ENCODE results near the gene RAD23A.
A peak's percentile ranks its signal among the peaks of the same experiment; 100 is the strongest.

RAD23A gene

GRCh38 chr19:12997179-12997966, 51.7 kb downstream of the RAD23A start:
- TF ChIP-seq CTCF (IDR thresholded peaks at IDR 0.05; ENCODE audit: control insufficient read depth, insufficient read depth, low read depth, low read length, missing control alignments), result no peak
- DNase-seq (ENCODE audit: low read depth), result no peak
- H3K4me3 ChIP-seq (ENCODE audit: control insufficient read depth, low read depth, low read length), result peak overlapping the region; percentile 78

GRCh38 chr19:12997967-12998940, 52.6 kb downstream of the RAD23A start:
- H3K4me3 ChIP-seq (ENCODE audit: control insufficient read depth, low read depth, low read length), result no peak overlapping the region
- DNase-seq (ENCODE audit: low read depth), result no peak
- TF ChIP-seq CTCF (IDR thresholded peaks at IDR 0.05; ENCODE audit: control insufficient read depth, insufficient read depth, low read depth, low read length, missing control alignments), result no peak

GRCh38 chr19:13001166-13001501, 55.5 kb downstream of the RAD23A start:
- DNase-seq (ENCODE audit: low read depth), result no peak
- no peak for TF ChIP-seq CTCF (IDR thresholded peaks at IDR 0.05; ENCODE audit: control insufficient read depth, insufficient read depth, low read depth, low read length, missing control alignments)
- H3K4me3 ChIP-seq (ENCODE audit: control insufficient read depth, low read depth, low read length), result no peak overlapping the region

GRCh38 chr19:13001502-13002165, 56.0 kb downstream of the RAD23A start:
- no peak overlapping the region for H3K4me3 ChIP-seq (ENCODE audit: control insufficient read depth, low read depth, low read length)
- TF ChIP-seq CTCF (IDR thresholded peaks at IDR 0.05; ENCODE audit: control insufficient read depth, insufficient read depth, low read depth, low read length, missing control alignments), result no peak
- DNase-seq (ENCODE audit: low read depth), result no peak

GRCh38 chr19:13002166-13002898, 56.7 kb downstream of the RAD23A start:
- DNase-seq (ENCODE audit: low read depth), result no peak
- TF ChIP-seq CTCF (IDR thresholded peaks at IDR 0.05; ENCODE audit: control insufficient read depth, insufficient read depth, low read depth, low read length, missing control alignments), result no peak

GRCh38 chr19:13003081-13003480, 57.4 kb downstream of the RAD23A start:
- H3K4me3 ChIP-seq (ENCODE audit: control insufficient read depth, low read depth, low read length), result no peak overlapping the region
- no peak for TF ChIP-seq CTCF (IDR thresholded peaks at IDR 0.05; ENCODE audit: control insufficient read depth, insufficient read depth, low read depth, low read length, missing control alignments)

More at GRCh38 chr19:13002166-13002898, 56.7 kb downstream of the RAD23A start:
- no peak overlapping the region for H3K4me3 ChIP-seq (ENCODE audit: control insufficient read depth, low read depth, low read length)

More at GRCh38 chr19:13003081-13003480, 57.4 kb downstream of the RAD23A start:
- DNase-seq (ENCODE audit: low read depth), result no peak

All from AG09309 (cell line).